GM12878 (cell line): ENCODE data around the gene LTB4R2. TPM values are rescaled to one million over a fixed set of nuclear protein-coding genes. Genes with fewer than 3 reads are reported as not detected.

ENCODE experiments used
- CHD4 ChIP-seq: fragments of 200-600 bp; sonication (generic); IDR thresholded peaks from 2 replicates; pipeline ENCODE4 v1.6.1; 2016; ENCODE audit warnings: mild to moderate bottlenecking
- CREM ChIP-seq: IDR thresholded peaks from 2 replicates; pipeline ENCODE4 v1.6.1; 2014; ENCODE audit warnings: antibody characterized with exemption, low read depth
- EZH2 ChIP-seq: IDR thresholded peaks from 2 replicates; pipeline ENCODE4 v1.6.1; 2012; ENCODE audit warnings: low read depth, mild to moderate bottlenecking, control low read depth, inconsistent platforms, low read length, borderline replicate concordance; ENCODE audit not compliant: control insufficient read depth
- HDAC6 ChIP-seq: fragments of 200-600 bp; sonication (generic); IDR thresholded peaks from one replicate; pipeline ENCODE4 v1.8.0; 2017; ENCODE audit warnings: antibody characterized with exemption; ENCODE audit not compliant: unreplicated experiment
- IRF4 ChIP-seq: IDR thresholded peaks from 2 replicates; pipeline ENCODE4 v1.6.1; 2011; ENCODE audit warnings: low read depth, low read length
- MYC ChIP-seq: IDR thresholded peaks from 2 replicates; pipeline ENCODE4 v1.6.1; 2011; ENCODE audit warnings: mild to moderate bottlenecking, low read length, moderate library complexity, inconsistent platforms; ENCODE audit not compliant: insufficient read depth, insufficient replicate concordance, insufficient read length, severe bottlenecking
- NFYA ChIP-seq: IDR thresholded peaks from 2 replicates; pipeline ENCODE4 v1.6.1; 2011; ENCODE audit warnings: low read depth, mild to moderate bottlenecking, low read length, improper control_type of control experiment, borderline replicate concordance
- NFYB ChIP-seq: IDR thresholded peaks from 2 replicates; pipeline ENCODE4 v1.6.1; 2011; ENCODE audit warnings: low read depth, mild to moderate bottlenecking, low read length, improper control_type of control experiment, moderate library complexity; ENCODE audit not compliant: insufficient read depth
- RUNX3 ChIP-seq: IDR thresholded peaks from 2 replicates; pipeline ENCODE4 v1.6.1; 2012; ENCODE audit warnings: low read length, inconsistent platforms
- SIN3A ChIP-seq: IDR thresholded peaks from 2 replicates; pipeline ENCODE4 v1.6.1; 2012; ENCODE audit warnings: low read depth, low read length, improper control_type of control experiment
- SUZ12 ChIP-seq: fragments of 200-600 bp; sonication (generic); IDR thresholded peaks from one replicate; pipeline ENCODE4 v1.6.1; 2018; ENCODE audit warnings: antibody characterized with exemption, mild to moderate bottlenecking; ENCODE audit not compliant: unreplicated experiment
- ZBED1 ChIP-seq: IDR thresholded peaks from 2 replicates; pipeline ENCODE4 v1.6.1; 2016; ENCODE audit warnings: borderline replicate concordance
- ZNF207 ChIP-seq: fragments of 450-650 bp; IDR thresholded peaks from 2 replicates; pipeline ENCODE4 v1.6.1; 2014; ENCODE audit warnings: antibody characterized with exemption, mild to moderate bottlenecking, borderline replicate concordance
- ZNF24 ChIP-seq: fragments of 450-650 bp; IDR thresholded peaks from 2 replicates; pipeline ENCODE4 v1.6.1; 2017; ENCODE audit warnings: antibody characterized with exemption, mild to moderate bottlenecking
- ZNF622 ChIP-seq: fragments of 450-650 bp; IDR thresholded peaks from 2 replicates; pipeline ENCODE4 v1.6.1; 2017; ENCODE audit warnings: mild to moderate bottlenecking, inconsistent platforms
- ZZZ3 ChIP-seq: IDR thresholded peaks from 2 replicates; pipeline ENCODE4 v1.6.1; 2011; ENCODE audit warnings: low read depth; ENCODE audit not compliant: control insufficient read depth, insufficient read length
- polyA plus RNA-seq, 11 experiments: library from polyadenylated mRNA; depleted of rRNA in 4 of 11; unstranded in 6 of 11; stranded (reverse) in 5 of 11; fragments of >200 nt; fragmentation: Nextera tagmentation in 4 of 11; fragmentation: Illumina TruSeq in 1 of 11; extraction: Ambion mirVana in 4 of 11; extraction: Trizol in 1 of 11; gene quantifications; 1 replicate in 1 of 11; 2 replicates in 10 of 11; pipeline versions ENCODE4 v1.2.1 to v1.2.3, GENCODE V29; 2011 to 2016; ENCODE audit warnings: inconsistent platforms in 2 of 11, missing spikeins in 2 of 11, low read depth in 1 of 11
- total RNA-seq, 4 experiments: library from RNA; depleted of rRNA in 3 of 4; stranded (reverse); fragments of >200 nt in 3 of 4; fragmentation: Illumina TruSeq in 1 of 4; extraction: Trizol in 1 of 4; gene quantifications; 2 replicates each; pipeline versions ENCODE4 v1.2.1 to v1.2.3, GENCODE V29; 2013 to 2021
- TF ChIP-seq, protein P1 (sequence below): IDR thresholded peaks from 2 replicates; pipeline ENCODE4 v1.6.1; 2011; ENCODE audit warnings: mild to moderate bottlenecking, low read depth, low read length, moderate library complexity; ENCODE audit not compliant: insufficient replicate concordance
- TF ChIP-seq, protein P2 (sequence below): fragments of 150-350 bp; IDR thresholded peaks from 2 replicates; pipeline ENCODE4 v1.6.1; 2016; ENCODE audit warnings: low read depth, low read length
- TF ChIP-seq, protein P3 (sequence below): IDR thresholded peaks from 2 replicates; pipeline ENCODE4 v1.6.1; 2012; ENCODE audit warnings: improper control_type of control experiment, low read depth, low read length; ENCODE audit not compliant: insufficient replicate concordance

Gene LTB4R2
- total and polyA plus RNA-seq, 10 of the 15 experiments (the other 5 are each of a cell fraction or from before 2014, with no cell fraction given) = 0.06 to 16.0 (median 2.6) TPM

DNA sequence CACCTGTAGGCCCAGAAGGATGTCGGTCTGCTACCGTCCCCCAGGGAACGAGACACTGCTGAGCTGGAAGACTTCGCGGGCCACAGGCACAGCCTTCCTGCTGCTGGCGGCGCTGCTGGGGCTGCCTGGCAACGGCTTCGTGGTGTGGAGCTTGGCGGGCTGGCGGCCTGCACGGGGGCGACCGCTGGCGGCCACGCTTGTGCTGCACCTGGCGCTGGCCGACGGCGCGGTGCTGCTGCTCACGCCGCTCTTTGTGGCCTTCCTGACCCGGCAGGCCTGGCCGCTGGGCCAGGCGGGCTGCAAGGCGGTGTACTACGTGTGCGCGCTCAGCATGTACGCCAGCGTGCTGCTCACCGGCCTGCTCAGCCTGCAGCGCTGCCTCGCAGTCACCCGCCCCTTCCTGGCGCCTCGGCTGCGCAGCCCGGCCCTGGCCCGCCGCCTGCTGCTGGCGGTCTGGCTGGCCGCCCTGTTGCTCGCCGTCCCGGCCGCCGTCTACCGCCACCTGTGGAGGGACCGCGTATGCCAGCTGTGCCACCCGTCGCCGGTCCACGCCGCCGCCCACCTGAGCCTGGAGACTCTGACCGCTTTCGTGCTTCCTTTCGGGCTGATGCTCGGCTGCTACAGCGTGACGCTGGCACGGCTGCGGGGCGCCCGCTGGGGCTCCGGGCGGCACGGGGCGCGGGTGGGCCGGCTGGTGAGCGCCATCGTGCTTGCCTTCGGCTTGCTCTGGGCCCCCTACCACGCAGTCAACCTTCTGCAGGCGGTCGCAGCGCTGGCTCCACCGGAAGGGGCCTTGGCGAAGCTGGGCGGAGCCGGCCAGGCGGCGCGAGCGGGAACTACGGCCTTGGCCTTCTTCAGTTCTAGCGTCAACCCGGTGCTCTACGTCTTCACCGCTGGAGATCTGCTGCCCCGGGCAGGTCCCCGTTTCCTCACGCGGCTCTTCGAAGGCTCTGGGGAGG is 985 bp downstream of the LTB4R2 start, which contains the start of gene LTB4R (continued):
- 0 out of 2 replicates have a peak, but pooled peaks have one; percentile 9 for TF ChIP-seq ZNF24
- no peak for TF ChIP-seq EZH2
- no peak for TF ChIP-seq ZNF207
- no peak for TF ChIP-seq HDAC6
- TF ChIP-seq CHD4 = no peak
- no peak for TF ChIP-seq SUZ12
- TF ChIP-seq NFYB = no peak
- TF ChIP-seq ZBED1 = no peak
- TF ChIP-seq IRF4 = no peak
- TF ChIP-seq SIN3A = peak; percentile 52; the same call in 1 of the 2 replicates
- TF ChIP-seq ZZZ3 = no peak
- TF ChIP-seq, protein P1, sequence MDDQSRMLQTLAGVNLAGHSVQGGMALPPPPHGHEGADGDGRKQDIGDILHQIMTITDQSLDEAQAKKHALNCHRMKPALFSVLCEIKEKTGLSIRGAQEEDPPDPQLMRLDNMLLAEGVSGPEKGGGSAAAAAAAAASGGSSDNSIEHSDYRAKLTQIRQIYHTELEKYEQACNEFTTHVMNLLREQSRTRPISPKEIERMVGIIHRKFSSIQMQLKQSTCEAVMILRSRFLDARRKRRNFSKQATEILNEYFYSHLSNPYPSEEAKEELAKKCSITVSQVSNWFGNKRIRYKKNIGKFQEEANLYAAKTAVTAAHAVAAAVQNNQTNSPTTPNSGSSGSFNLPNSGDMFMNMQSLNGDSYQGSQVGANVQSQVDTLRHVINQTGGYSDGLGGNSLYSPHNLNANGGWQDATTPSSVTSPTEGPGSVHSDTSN = no peak
- TF ChIP-seq, protein P2, sequence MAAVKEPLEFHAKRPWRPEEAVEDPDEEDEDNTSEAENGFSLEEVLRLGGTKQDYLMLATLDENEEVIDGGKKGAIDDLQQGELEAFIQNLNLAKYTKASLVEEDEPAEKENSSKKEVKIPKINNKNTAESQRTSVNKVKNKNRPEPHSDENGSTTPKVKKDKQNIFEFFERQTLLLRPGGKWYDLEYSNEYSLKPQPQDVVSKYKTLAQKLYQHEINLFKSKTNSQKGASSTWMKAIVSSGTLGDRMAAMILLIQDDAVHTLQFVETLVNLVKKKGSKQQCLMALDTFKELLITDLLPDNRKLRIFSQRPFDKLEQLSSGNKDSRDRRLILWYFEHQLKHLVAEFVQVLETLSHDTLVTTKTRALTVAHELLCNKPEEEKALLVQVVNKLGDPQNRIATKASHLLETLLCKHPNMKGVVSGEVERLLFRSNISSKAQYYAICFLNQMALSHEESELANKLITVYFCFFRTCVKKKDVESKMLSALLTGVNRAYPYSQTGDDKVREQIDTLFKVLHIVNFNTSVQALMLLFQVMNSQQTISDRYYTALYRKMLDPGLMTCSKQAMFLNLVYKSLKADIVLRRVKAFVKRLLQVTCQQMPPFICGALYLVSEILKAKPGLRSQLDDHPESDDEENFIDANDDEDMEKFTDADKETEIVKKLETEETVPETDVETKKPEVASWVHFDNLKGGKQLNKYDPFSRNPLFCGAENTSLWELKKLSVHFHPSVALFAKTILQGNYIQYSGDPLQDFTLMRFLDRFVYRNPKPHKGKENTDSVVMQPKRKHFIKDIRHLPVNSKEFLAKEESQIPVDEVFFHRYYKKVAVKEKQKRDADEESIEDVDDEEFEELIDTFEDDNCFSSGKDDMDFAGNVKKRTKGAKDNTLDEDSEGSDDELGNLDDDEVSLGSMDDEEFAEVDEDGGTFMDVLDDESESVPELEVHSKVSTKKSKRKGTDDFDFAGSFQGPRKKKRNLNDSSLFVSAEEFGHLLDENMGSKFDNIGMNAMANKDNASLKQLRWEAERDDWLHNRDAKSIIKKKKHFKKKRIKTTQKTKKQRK = no peak
- no peak for TF ChIP-seq CREM
- peak; percentile 46 for TF ChIP-seq MYC
- no peak for TF ChIP-seq NFYA
- TF ChIP-seq RUNX3 = no peak; the same call in 1 of the 2 replicates
- no peak for TF ChIP-seq ZNF622
- TF ChIP-seq, protein P3, sequence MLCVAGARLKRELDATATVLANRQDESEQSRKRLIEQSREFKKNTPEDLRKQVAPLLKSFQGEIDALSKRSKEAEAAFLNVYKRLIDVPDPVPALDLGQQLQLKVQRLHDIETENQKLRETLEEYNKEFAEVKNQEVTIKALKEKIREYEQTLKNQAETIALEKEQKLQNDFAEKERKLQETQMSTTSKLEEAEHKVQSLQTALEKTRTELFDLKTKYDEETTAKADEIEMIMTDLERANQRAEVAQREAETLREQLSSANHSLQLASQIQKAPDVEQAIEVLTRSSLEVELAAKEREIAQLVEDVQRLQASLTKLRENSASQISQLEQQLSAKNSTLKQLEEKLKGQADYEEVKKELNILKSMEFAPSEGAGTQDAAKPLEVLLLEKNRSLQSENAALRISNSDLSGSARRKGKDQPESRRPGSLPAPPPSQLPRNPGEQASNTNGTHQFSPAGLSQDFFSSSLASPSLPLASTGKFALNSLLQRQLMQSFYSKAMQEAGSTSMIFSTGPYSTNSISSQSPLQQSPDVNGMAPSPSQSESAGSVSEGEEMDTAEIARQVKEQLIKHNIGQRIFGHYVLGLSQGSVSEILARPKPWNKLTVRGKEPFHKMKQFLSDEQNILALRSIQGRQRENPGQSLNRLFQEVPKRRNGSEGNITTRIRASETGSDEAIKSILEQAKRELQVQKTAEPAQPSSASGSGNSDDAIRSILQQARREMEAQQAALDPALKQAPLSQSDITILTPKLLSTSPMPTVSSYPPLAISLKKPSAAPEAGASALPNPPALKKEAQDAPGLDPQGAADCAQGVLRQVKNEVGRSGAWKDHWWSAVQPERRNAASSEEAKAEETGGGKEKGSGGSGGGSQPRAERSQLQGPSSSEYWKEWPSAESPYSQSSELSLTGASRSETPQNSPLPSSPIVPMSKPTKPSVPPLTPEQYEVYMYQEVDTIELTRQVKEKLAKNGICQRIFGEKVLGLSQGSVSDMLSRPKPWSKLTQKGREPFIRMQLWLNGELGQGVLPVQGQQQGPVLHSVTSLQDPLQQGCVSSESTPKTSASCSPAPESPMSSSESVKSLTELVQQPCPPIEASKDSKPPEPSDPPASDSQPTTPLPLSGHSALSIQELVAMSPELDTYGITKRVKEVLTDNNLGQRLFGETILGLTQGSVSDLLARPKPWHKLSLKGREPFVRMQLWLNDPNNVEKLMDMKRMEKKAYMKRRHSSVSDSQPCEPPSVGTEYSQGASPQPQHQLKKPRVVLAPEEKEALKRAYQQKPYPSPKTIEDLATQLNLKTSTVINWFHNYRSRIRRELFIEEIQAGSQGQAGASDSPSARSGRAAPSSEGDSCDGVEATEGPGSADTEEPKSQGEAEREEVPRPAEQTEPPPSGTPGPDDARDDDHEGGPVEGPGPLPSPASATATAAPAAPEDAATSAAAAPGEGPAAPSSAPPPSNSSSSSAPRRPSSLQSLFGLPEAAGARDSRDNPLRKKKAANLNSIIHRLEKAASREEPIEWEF = no peak
